K562 (cell line): ENCODE measurements around the gene CHD5. TPM values are rescaled to one million over a fixed set of nuclear protein-coding genes. Genes with fewer than 3 reads are reported as not detected.

ENCODE experiments used
- HDAC2 ChIP-seq: fragments of 450-650 bp; IDR thresholded peaks from 2 replicates; pipeline ENCODE4 v1.6.1; 2016; ENCODE audit warnings: mild to moderate bottlenecking
- MAZ ChIP-seq, 2 experiments: fragments of 450-650 bp in 1 of 2; sonication (generic) in 1 of 2; formaldehyde crosslinking; IDR thresholded peaks in 1 of 2; conservative IDR thresholded peaks in 1 of 2; 2 replicates each; pipeline versions ENCODE4 v1.4.0 to v1.5.0; 2020; ENCODE audit warnings: mild to moderate bottlenecking in 1 of 2, missing genetic modification reagents in 1 of 2
- PTTG1 ChIP-seq: fragments of 450-650 bp; IDR thresholded peaks from 2 replicates; pipeline ENCODE4 v1.6.1; 2016; ENCODE audit warnings: low read depth, mild to moderate bottlenecking, missing genetic modification characterization, missing compliant biosample characterization
- TEAD1 ChIP-seq, 2 experiments: fragments of 450-650 bp in 1 of 2; sonication (generic) in 1 of 2; formaldehyde crosslinking; IDR thresholded peaks; 2 replicates each; pipeline versions ENCODE4 v1.4.0 to v1.8.0; 2020 to 2022; ENCODE audit warnings: mild to moderate bottlenecking in 2 of 2, missing genetic modification reagents in 1 of 2
- ZNF644 ChIP-seq: fragments of 200-800 bp; sonication (Bioruptor generic); IDR thresholded peaks from 2 replicates; pipeline ENCODE4 v1.6.1; 2016; ENCODE audit warnings: low read depth, missing genetic modification characterization, missing compliant biosample characterization
- polyA plus RNA-seq, 8 experiments: library from polyadenylated mRNA; depleted of rRNA in 4 of 8; stranded (reverse) in 5 of 8; unstranded in 3 of 8; fragments of >200 nt; fragmentation: Nextera tagmentation in 2 of 8; fragmentation: Illumina TruSeq in 1 of 8; extraction: Ambion mirVana in 2 of 8; extraction: Trizol in 1 of 8; gene quantifications; 2 replicates each; pipeline versions ENCODE4 v1.2.1 to v1.2.3, GENCODE V29; 2011 to 2014; ENCODE audit warnings: inconsistent platforms in 1 of 8, missing spikeins in 1 of 8
- total RNA-seq, 7 experiments: library from RNA; depleted of rRNA in 6 of 7; stranded (reverse); fragments of >200 nt in 6 of 7; fragmentation: Illumina TruSeq in 2 of 7; extraction: Trizol in 2 of 7; gene quantifications; 2 replicates each; pipeline versions ENCODE4 v1.2.1 to v1.2.3, GENCODE V29; 2011 to 2021; ENCODE audit warnings: low replicate concordance in 1 of 7
- TF ChIP-seq, protein P1 (sequence below), 3 experiments: IDR thresholded peaks in 2 of 3; conservative IDR thresholded peaks in 1 of 3; 2 replicates each; pipeline ENCODE4 v1.5.1; 2011 to 2012; ENCODE audit warnings: low read length in 3 of 3, mild to moderate bottlenecking in 3 of 3, control low read depth in 2 of 3, improper control_type of control experiment in 1 of 3, inconsistent platforms in 1 of 3, low read depth in 1 of 3, mixed read lengths in 1 of 3, moderate library complexity in 1 of 3; ENCODE audit not compliant: insufficient read depth in 2 of 3
- TF ChIP-seq, protein P2 (sequence below): fragments of 450-650 bp; IDR thresholded peaks from 2 replicates; pipeline ENCODE4 v1.6.1; 2016
- TF ChIP-seq, protein P3 (sequence below): fragments of 450-650 bp; IDR thresholded peaks from 2 replicates; pipeline ENCODE4 v1.6.1; 2014; ENCODE audit warnings: low read depth, mild to moderate bottlenecking, moderate library complexity, borderline replicate concordance

Gene CHD5
- total and polyA plus RNA-seq, 9 of the 15 experiments (the other 6 are each of a cell fraction or from before 2014, with no cell fraction given), result 0.03 to 0.52 (median 0.11) TPM; not detected in 2

DNA sequence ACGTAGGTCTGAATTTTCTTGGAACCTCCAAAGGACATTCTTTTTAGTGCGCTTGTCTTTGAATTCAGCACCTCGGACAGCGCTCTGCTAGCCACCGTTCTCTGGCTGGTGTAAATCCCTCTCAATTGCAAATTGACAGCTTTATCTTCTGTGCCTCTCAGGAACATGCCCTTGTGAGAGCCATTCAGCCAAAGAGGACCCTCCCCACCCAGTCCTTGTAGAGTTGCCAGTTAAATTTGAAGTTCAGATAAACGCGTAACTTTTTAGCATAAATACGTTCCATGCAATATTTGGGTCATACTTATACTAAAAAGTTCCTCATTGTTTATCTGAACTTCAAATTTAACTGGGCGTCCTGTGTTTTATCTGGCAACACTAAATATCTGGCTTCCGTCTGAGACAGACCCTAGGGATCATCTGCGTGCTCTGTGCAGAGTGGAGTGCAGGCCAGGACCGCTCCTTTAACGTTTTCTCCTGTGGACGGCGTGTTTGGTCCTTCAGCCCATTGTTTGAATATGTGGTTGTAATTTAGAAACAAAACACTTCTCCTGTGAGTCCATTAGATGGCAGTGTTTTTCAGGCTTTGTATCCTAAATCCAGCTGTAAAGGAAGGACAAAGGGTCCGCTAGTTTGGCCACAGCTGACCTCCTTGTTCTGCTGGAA is 127.4 kb downstream of the CHD5 start (continued):
- TF ChIP-seq PTTG1 (tag) (no peak), MAZ (CRISPR knock-in tag; conservative IDR thresholded peaks at IDR 0.05 in 1 of 2, IDR thresholded peaks at IDR 0.05 in 1 of 2) (peak in 1 of 2 experiments; percentile 73; a peak in 2 of 4 replicates), ZNF644 (tag) (peak; percentile 84; the same call in 1 of the 2 replicates), HDAC2 (peak; percentile 87), TEAD1 (CRISPR knock-in tag; IDR thresholded peaks at IDR 0.05) (peak; percentile 29 to 55; a peak in 1 of 4 replicates)
- TF ChIP-seq, protein P1, sequence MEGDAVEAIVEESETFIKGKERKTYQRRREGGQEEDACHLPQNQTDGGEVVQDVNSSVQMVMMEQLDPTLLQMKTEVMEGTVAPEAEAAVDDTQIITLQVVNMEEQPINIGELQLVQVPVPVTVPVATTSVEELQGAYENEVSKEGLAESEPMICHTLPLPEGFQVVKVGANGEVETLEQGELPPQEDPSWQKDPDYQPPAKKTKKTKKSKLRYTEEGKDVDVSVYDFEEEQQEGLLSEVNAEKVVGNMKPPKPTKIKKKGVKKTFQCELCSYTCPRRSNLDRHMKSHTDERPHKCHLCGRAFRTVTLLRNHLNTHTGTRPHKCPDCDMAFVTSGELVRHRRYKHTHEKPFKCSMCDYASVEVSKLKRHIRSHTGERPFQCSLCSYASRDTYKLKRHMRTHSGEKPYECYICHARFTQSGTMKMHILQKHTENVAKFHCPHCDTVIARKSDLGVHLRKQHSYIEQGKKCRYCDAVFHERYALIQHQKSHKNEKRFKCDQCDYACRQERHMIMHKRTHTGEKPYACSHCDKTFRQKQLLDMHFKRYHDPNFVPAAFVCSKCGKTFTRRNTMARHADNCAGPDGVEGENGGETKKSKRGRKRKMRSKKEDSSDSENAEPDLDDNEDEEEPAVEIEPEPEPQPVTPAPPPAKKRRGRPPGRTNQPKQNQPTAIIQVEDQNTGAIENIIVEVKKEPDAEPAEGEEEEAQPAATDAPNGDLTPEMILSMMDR (IDR thresholded peaks at IDR 0.05 in 2 of 3, conservative IDR thresholded peaks at IDR 0.05 in 1 of 3; ENCODE audit: insufficient read depth in 2 of 3, low read depth in 1 of 3, low read length in 3 of 3), result peak; percentile 72 to 84 (median 72)
- TF ChIP-seq, protein P2, sequence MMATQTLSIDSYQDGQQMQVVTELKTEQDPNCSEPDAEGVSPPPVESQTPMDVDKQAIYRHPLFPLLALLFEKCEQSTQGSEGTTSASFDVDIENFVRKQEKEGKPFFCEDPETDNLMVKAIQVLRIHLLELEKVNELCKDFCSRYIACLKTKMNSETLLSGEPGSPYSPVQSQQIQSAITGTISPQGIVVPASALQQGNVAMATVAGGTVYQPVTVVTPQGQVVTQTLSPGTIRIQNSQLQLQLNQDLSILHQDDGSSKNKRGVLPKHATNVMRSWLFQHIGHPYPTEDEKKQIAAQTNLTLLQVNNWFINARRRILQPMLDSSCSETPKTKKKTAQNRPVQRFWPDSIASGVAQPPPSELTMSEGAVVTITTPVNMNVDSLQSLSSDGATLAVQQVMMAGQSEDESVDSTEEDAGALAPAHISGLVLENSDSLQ, result peak; percentile 54; the same call in 1 of the 2 replicates
- TF ChIP-seq, protein P3, sequence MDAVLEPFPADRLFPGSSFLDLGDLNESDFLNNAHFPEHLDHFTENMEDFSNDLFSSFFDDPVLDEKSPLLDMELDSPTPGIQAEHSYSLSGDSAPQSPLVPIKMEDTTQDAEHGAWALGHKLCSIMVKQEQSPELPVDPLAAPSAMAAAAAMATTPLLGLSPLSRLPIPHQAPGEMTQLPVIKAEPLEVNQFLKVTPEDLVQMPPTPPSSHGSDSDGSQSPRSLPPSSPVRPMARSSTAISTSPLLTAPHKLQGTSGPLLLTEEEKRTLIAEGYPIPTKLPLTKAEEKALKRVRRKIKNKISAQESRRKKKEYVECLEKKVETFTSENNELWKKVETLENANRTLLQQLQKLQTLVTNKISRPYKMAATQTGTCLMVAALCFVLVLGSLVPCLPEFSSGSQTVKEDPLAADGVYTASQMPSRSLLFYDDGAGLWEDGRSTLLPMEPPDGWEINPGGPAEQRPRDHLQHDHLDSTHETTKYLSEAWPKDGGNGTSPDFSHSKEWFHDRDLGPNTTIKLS, result 0 out of 2 replicates have a peak, but pooled peaks have one; percentile 15

Other genes with a start within 250 kb of the CHD5 start
Only the 7 nearest of the 10 such genes appear.
- gene NPHP4, start 187.9 kb downstream of the CHD5 start, total RNA-seq (2014; rRNA removed), result 10.5 and 11.0 TPM in 2 replicates
- 3.3 and 4.8 TPM in 2 replicates for gene NPHP4, start 187.9 kb downstream of the CHD5 start, total RNA-seq (2014; rRNA removed; fragmentation: Illumina TruSeq; extraction: Trizol)
- 6.2 and 6.9 TPM in 2 replicates for gene NPHP4, start 187.9 kb downstream of the CHD5 start, total RNA-seq (2015; rRNA removed; fragmentation: Illumina TruSeq; extraction: Trizol)
- gene NPHP4, start 187.9 kb downstream of the CHD5 start, total RNA-seq (2021), result 23.3 and 26.2 TPM in 2 replicates
- gene NPHP4, start 187.9 kb downstream of the CHD5 start, polyA plus RNA-seq (2011; rRNA removed), result 6.7 and 9.8 TPM in 2 replicates
- 9.6 and 10.4 TPM in 2 replicates for gene NPHP4, start 187.9 kb downstream of the CHD5 start, polyA plus RNA-seq (2014; fragmentation: Illumina TruSeq; extraction: Trizol)
- gene NPHP4, start 187.9 kb downstream of the CHD5 start, polyA plus RNA-seq (2014; fragmentation: Nextera tagmentation; extraction: Ambion mirVana), result under 1 TPM; 0.52 to 0.77 TPM
- gene NPHP4, start 187.9 kb downstream of the CHD5 start, polyA plus RNA-seq (2014; rRNA removed), result 13.9 and 15.3 TPM in 2 replicates
- gene KCNAB2, start 134.4 kb downstream of the CHD5 start, total RNA-seq (2014; rRNA removed), result 4.0 and 11.1 TPM in 2 replicates
- gene KCNAB2, start 134.4 kb downstream of the CHD5 start, total RNA-seq (2014; rRNA removed; fragmentation: Illumina TruSeq; extraction: Trizol), result 7.1 and 7.2 TPM in 2 replicates
- 6.1 and 6.4 TPM in 2 replicates for gene KCNAB2, start 134.4 kb downstream of the CHD5 start, total RNA-seq (2015; rRNA removed; fragmentation: Illumina TruSeq; extraction: Trizol)
- 14.7 and 15.8 TPM in 2 replicates for gene KCNAB2, start 134.4 kb downstream of the CHD5 start, total RNA-seq (2021)
- gene KCNAB2, start 134.4 kb downstream of the CHD5 start, polyA plus RNA-seq (2011; rRNA removed), result 5.8 and 7.4 TPM in 2 replicates
- gene KCNAB2, start 134.4 kb downstream of the CHD5 start, polyA plus RNA-seq (2014; fragmentation: Illumina TruSeq; extraction: Trizol), result 8.1 and 8.2 TPM in 2 replicates
- 1 to 10 TPM; 1.8 to 2.4 TPM for gene KCNAB2, start 134.4 kb downstream of the CHD5 start, polyA plus RNA-seq (2014; fragmentation: Nextera tagmentation; extraction: Ambion mirVana)
- 8.3 and 10.8 TPM in 2 replicates for gene KCNAB2, start 134.4 kb downstream of the CHD5 start, polyA plus RNA-seq (2014; rRNA removed)
- gene RPL22, start 19.3 kb upstream of the CHD5 start, total RNA-seq (2014; rRNA removed), result 344 and 467 TPM in 2 replicates
- gene RPL22, start 19.3 kb upstream of the CHD5 start, total RNA-seq (2014; rRNA removed; fragmentation: Illumina TruSeq; extraction: Trizol), result 1,165 and 1,306 TPM in 2 replicates
- gene RPL22, start 19.3 kb upstream of the CHD5 start, total RNA-seq (2015; rRNA removed; fragmentation: Illumina TruSeq; extraction: Trizol), result 548 and 579 TPM in 2 replicates
- gene RPL22, start 19.3 kb upstream of the CHD5 start, total RNA-seq (2021), result 578 and 629 TPM in 2 replicates
- 446 and 607 TPM in 2 replicates for gene RPL22, start 19.3 kb upstream of the CHD5 start, polyA plus RNA-seq (2011; rRNA removed)
- 658 and 673 TPM in 2 replicates for gene RPL22, start 19.3 kb upstream of the CHD5 start, polyA plus RNA-seq (2014; fragmentation: Illumina TruSeq; extraction: Trizol)
- 100 to 1,000 TPM; 581 to 618 TPM for gene RPL22, start 19.3 kb upstream of the CHD5 start, polyA plus RNA-seq (2014; fragmentation: Nextera tagmentation; extraction: Ambion mirVana)
- 542 and 593 TPM in 2 replicates for gene RPL22, start 19.3 kb upstream of the CHD5 start, polyA plus RNA-seq (2014; rRNA removed)
- gene RNF207, start 25.8 kb upstream of the CHD5 start, total RNA-seq (2014; rRNA removed), result 16.8 and 17.8 TPM in 2 replicates
- 5.3 and 7.0 TPM in 2 replicates for gene RNF207, start 25.8 kb upstream of the CHD5 start, total RNA-seq (2014; rRNA removed; fragmentation: Illumina TruSeq; extraction: Trizol)
- gene RNF207, start 25.8 kb upstream of the CHD5 start, total RNA-seq (2015; rRNA removed; fragmentation: Illumina TruSeq; extraction: Trizol), result 10.9 and 12.9 TPM in 2 replicates
- gene RNF207, start 25.8 kb upstream of the CHD5 start, total RNA-seq (2021), result 21.7 and 26.6 TPM in 2 replicates
- gene RNF207, start 25.8 kb upstream of the CHD5 start, polyA plus RNA-seq (2011; rRNA removed), result 10.8 and 17.6 TPM in 2 replicates
- gene RNF207, start 25.8 kb upstream of the CHD5 start, polyA plus RNA-seq (2014; fragmentation: Illumina TruSeq; extraction: Trizol), result 13.4 and 14.7 TPM in 2 replicates
- gene RNF207, start 25.8 kb upstream of the CHD5 start, polyA plus RNA-seq (2014; fragmentation: Nextera tagmentation; extraction: Ambion mirVana), result 1 to 10 TPM; 2.7 to 4.3 TPM
- gene RNF207, start 25.8 kb upstream of the CHD5 start, polyA plus RNA-seq (2014; rRNA removed), result 30.6 and 37.1 TPM in 2 replicates
- gene ICMT, start 55.6 kb upstream of the CHD5 start, total RNA-seq (2014; rRNA removed), result 58.3 and 62.9 TPM in 2 replicates
- 56.6 and 58.2 TPM in 2 replicates for gene ICMT, start 55.6 kb upstream of the CHD5 start, total RNA-seq (2014; rRNA removed; fragmentation: Illumina TruSeq; extraction: Trizol)
- 63.3 and 67.4 TPM in 2 replicates for gene ICMT, start 55.6 kb upstream of the CHD5 start, total RNA-seq (2015; rRNA removed; fragmentation: Illumina TruSeq; extraction: Trizol)
- gene ICMT, start 55.6 kb upstream of the CHD5 start, total RNA-seq (2021), result 63.7 and 74.3 TPM in 2 replicates
- gene ICMT, start 55.6 kb upstream of the CHD5 start, polyA plus RNA-seq (2011; rRNA removed), result 36.2 and 49.5 TPM in 2 replicates
- gene ICMT, start 55.6 kb upstream of the CHD5 start, polyA plus RNA-seq (2014; fragmentation: Illumina TruSeq; extraction: Trizol), result 48.5 and 57.1 TPM in 2 replicates
- gene ICMT, start 55.6 kb upstream of the CHD5 start, polyA plus RNA-seq (2014; fragmentation: Nextera tagmentation; extraction: Ambion mirVana), result 1 to 10 TPM; 4.3 to 6.3 TPM
- 41.5 and 50.0 TPM in 2 replicates for gene ICMT, start 55.6 kb upstream of the CHD5 start, polyA plus RNA-seq (2014; rRNA removed)
- not detected in 2 replicates for gene HES3, start 63.9 kb upstream of the CHD5 start, total RNA-seq (2014; rRNA removed)
- gene HES3, start 63.9 kb upstream of the CHD5 start, total RNA-seq (2014; rRNA removed; fragmentation: Illumina TruSeq; extraction: Trizol), result not detected in 2 replicates
- gene HES3, start 63.9 kb upstream of the CHD5 start, total RNA-seq (2015; rRNA removed; fragmentation: Illumina TruSeq; extraction: Trizol), result not detected in 2 replicates
- gene HES3, start 63.9 kb upstream of the CHD5 start, total RNA-seq (2021), result 0.27 TPM in 1 of 2 replicates, not detected in the other
- gene HES3, start 63.9 kb upstream of the CHD5 start, polyA plus RNA-seq (2011; rRNA removed), result not detected in 2 replicates
- gene HES3, start 63.9 kb upstream of the CHD5 start, polyA plus RNA-seq (2014; fragmentation: Illumina TruSeq; extraction: Trizol), result not detected in 2 replicates
- gene HES3, start 63.9 kb upstream of the CHD5 start, polyA plus RNA-seq (2014; fragmentation: Nextera tagmentation; extraction: Ambion mirVana), result not detected
- gene HES3, start 63.9 kb upstream of the CHD5 start, polyA plus RNA-seq (2014; rRNA removed), result not detected in 2 replicates
- gene GPR153, start 80.8 kb upstream of the CHD5 start, total RNA-seq (2014; rRNA removed), result 0.41 and 1.0 TPM in 2 replicates
- gene GPR153, start 80.8 kb upstream of the CHD5 start, total RNA-seq (2014; rRNA removed; fragmentation: Illumina TruSeq; extraction: Trizol), result 0.25 and 0.26 TPM in 2 replicates
- gene GPR153, start 80.8 kb upstream of the CHD5 start, total RNA-seq (2015; rRNA removed; fragmentation: Illumina TruSeq; extraction: Trizol), result 0.49 and 0.51 TPM in 2 replicates
- 1.3 and 1.5 TPM in 2 replicates for gene GPR153, start 80.8 kb upstream of the CHD5 start, total RNA-seq (2021)
- 0.54 and 0.65 TPM in 2 replicates for gene GPR153, start 80.8 kb upstream of the CHD5 start, polyA plus RNA-seq (2011; rRNA removed)
- 0.54 and 0.71 TPM in 2 replicates for gene GPR153, start 80.8 kb upstream of the CHD5 start, polyA plus RNA-seq (2014; fragmentation: Illumina TruSeq; extraction: Trizol)
- under 1 TPM; 0.01 to 0.03 TPM for gene GPR153, start 80.8 kb upstream of the CHD5 start, polyA plus RNA-seq (2014; fragmentation: Nextera tagmentation; extraction: Ambion mirVana)
- gene GPR153, start 80.8 kb upstream of the CHD5 start, polyA plus RNA-seq (2014; rRNA removed), result 0.85 and 0.90 TPM in 2 replicates